Mesothelial cell of epicardium (in vitro differentiated cells): ENCODE data around the gene ZCCHC14. TPM values are rescaled to one million over a fixed set of nuclear protein-coding genes. Genes with fewer than 3 reads are reported as not detected.
A peak's percentile ranks its signal among the peaks of the same experiment; 100 is the strongest.

Source experiments
- DNase-seq, 2 experiments: peaks; one replicate each; pipeline ENCODE4 v3.0.0; 2021; ENCODE audit warnings: low spot score in 2 of 2; ENCODE audit not compliant: unreplicated experiment in 2 of 2
- H3K27ac Mint-ChIP-seq: 2 replicates; pipeline ENCODE4 v1.8.0; 2021; ENCODE audit warnings: mixed read lengths
- H3K27me3 Mint-ChIP-seq: 2 replicates; pipeline ENCODE4 v1.8.0; 2021; ENCODE audit warnings: low read depth, mixed read lengths
- H3K36me3 Mint-ChIP-seq: 2 replicates; pipeline ENCODE4 v1.8.0; 2021; ENCODE audit warnings: mixed read lengths
- H3K4me1 Mint-ChIP-seq: 2 replicates; pipeline ENCODE4 v1.8.0; 2021; ENCODE audit warnings: mixed read lengths
- H3K4me3 Mint-ChIP-seq: 2 replicates; pipeline ENCODE4 v1.8.0; 2021; ENCODE audit warnings: mild to moderate bottlenecking, moderate library complexity, mixed read lengths
- H3K9me3 Mint-ChIP-seq: 2 replicates; pipeline ENCODE4 v1.8.0; 2021; ENCODE audit warnings: mixed read lengths
- total RNA-seq: library from RNA; stranded (reverse); gene quantifications from 3 replicates; pipeline ENCODE4 v1.2.1, GENCODE V29; 2021
- TF ChIP-seq, protein P1 (sequence below): fragments of 200-600 bp; sonication (generic); IDR thresholded peaks from one replicate; pipeline ENCODE4 v1.5.0; 2021; ENCODE audit warnings: antibody characterized with exemption; ENCODE audit not compliant: unreplicated experiment

The ZCCHC14 gene
- total RNA-seq, 1 donor from 2014 or later: 37.3 TPM

DNA sequence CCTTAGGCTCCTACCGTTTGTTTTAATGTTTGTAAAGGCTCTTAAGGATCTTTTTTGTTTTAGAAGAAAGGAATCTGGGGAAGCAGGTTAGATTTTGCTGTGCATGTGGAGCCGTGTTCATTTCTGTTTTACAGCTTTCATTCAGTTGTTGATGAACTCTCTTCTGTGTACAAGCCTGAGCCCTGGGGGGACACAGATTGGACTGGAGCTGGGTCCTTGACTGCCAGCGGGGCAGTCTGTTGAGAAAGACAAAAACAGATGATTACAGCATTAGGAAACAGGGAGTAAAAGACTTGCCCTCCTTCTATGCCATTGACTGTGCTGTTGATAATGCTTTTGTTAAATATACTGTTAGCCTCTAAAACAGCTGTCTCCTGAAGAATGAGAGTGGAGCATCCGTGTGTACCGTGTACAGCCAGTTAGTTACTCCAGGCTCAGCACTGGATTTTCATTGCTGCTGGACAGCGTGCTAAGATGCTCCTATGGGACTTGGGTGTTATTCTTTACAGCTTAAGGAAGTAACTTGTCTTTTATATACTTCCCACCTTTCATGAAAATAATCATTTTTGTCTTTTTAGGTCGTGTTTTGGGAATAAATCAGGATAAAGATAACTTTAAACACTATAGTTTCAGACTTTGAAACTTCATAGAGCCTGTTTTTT, 97.5 kb downstream of the ZCCHC14 start:
- peaks cover 5% of the 10 kb centered on the region for H3K36me3 Mint-ChIP-seq
- no peak overlapping the region for H3K4me3 Mint-ChIP-seq
- DNase-seq: no peak
- no peak overlapping the region for H3K27ac Mint-ChIP-seq
- H3K27me3 Mint-ChIP-seq: no peaks in the 10 kb centered on the region
- peaks cover 22% of the 10 kb centered on the region for H3K4me1 Mint-ChIP-seq
- H3K9me3 Mint-ChIP-seq: no peaks in the 10 kb centered on the region
- TF ChIP-seq, protein P1, sequence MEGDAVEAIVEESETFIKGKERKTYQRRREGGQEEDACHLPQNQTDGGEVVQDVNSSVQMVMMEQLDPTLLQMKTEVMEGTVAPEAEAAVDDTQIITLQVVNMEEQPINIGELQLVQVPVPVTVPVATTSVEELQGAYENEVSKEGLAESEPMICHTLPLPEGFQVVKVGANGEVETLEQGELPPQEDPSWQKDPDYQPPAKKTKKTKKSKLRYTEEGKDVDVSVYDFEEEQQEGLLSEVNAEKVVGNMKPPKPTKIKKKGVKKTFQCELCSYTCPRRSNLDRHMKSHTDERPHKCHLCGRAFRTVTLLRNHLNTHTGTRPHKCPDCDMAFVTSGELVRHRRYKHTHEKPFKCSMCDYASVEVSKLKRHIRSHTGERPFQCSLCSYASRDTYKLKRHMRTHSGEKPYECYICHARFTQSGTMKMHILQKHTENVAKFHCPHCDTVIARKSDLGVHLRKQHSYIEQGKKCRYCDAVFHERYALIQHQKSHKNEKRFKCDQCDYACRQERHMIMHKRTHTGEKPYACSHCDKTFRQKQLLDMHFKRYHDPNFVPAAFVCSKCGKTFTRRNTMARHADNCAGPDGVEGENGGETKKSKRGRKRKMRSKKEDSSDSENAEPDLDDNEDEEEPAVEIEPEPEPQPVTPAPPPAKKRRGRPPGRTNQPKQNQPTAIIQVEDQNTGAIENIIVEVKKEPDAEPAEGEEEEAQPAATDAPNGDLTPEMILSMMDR: no peak

DNA sequence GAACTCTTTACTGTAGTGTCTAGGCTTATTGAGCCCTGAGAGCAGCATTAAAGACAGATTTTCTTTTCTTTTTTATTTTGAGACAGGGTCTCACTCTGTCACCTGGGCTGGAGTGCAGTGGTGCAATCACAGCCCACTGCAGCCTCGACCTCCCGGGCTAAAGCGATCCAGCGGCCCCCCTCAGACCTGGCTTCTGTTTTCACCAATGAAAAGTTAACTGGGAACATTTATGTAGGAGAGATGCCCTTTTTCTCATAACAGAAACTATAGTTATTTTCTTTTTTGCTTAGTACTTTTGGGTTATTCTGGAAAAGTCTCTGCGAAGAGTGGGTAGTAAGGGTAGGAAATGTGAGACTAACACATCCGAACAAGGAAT, 99.2 kb downstream of the ZCCHC14 start:
- Mint-ChIP-seq H3K9me3 (no peaks in the 10 kb centered on the region), H3K4me3 (peak overlapping the region; percentile 82), H3K36me3 (no peaks in the 10 kb centered on the region), H3K27ac (peak overlapping the region; percentile 94), H3K4me1 (peaks cover 22% of the 10 kb centered on the region), H3K27me3 (no peaks in the 10 kb centered on the region)
- TF ChIP-seq, protein P1: no peak
- no peak for DNase-seq

DNA sequence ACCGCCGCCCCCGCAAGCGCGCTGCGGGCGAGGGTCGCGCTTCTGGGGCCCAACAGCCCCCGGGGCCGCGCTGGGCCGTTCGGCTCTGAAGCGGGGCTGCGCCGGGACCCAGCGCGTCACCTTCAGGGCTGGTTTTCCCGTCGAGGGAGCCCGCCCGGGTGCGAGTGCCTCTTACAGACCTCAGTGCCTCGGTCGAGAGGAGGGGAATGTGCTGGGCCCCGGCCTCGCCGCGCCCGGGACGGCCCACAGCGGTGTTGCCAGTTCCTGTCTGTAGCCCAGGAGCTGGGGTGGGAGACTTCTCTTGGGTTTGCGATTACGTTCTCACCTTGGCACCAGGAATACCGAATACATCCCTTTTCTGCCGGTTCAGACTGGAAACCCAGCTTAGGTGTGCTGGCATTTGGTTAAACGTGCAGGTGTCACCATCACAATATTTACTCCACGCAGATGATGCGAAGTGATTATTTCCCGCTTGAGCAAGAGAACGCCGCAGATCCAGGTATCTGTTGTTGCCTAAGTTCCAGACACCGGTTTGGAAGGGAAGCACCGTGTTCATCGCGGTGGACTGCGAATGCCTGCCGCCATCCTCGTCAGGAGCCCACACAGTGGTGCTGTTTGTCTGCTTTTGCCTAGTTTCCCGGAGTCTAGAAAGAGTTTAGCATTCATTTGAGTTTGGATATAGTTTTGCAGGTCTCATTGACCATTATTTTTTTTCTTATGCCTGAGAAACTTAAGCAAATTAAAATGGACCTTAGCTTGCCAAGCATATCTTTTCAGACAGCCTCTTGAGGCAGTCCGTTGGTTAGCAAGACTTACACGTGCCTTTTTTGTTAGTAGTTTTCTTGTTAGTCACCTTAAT, 99.8 kb downstream of the ZCCHC14 start:
- peak overlapping the region; percentile 82 for H3K4me3 Mint-ChIP-seq
- peak in 1 of 2 experiments; percentile 61 for DNase-seq
- no peaks in the 10 kb centered on the region for H3K9me3 Mint-ChIP-seq
- H3K27me3 Mint-ChIP-seq: no peaks in the 10 kb centered on the region
- TF ChIP-seq, protein P1: no peak
- peak overlapping the region; percentile 94 for H3K27ac Mint-ChIP-seq
- H3K36me3 Mint-ChIP-seq: no peaks in the 10 kb centered on the region
- peaks cover 28% of the 10 kb centered on the region for H3K4me1 Mint-ChIP-seq

DNA sequence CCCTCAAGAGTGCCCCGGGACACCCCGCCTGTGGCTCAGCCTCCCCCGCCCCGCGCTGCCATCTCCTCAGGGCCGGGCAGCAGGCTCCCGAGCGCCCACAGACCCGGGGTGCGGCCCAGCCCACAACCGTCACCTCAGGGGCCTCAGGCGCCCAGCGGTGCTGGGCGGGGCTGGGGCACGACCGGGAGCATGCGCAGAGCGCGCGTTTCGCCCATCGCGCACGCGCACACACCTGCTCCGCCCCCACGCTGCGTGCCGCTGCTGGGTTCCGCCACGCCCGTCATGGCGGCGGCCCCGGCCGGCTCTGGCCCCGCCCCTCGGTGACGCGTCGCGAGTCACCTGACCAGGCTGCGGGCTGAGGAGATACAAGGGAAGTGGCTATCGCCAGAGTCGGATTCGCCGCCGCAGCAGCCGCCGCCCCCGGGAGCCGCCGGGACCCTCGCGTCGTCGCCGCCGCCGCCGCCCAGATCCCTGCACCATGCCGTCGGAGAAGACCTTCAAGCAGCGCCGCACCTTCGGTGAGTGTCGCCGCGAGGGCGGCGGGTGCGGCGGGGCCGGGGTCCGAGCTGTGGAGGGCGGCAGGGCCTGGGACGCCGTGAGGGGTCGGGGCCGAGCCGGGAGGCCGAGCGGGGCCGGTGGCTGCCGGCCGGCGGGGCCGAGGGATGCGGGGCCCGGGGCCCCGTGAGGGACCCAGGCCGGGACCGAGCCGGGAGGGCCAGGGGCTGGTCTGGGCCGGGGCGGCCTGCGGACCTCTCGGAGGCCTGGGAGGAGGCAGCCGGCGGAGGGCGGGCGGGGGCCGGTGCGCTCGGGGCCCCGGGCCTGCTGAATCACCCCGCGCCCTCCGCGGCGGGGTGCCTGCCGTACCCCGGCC, 100.6 kb downstream of the ZCCHC14 start, which contains the start of gene MAP1LC3B:
Gene MAP1LC3B, plus strand, starts transcription at position 387 of the 871 bp plus-strand sequence. Its CDS starts 92 bp downstream, at position 479.
- peak; percentile 98 to 100 for DNase-seq
- peak within 1 kb of the TSS; percentile 99 for H3K27ac Mint-ChIP-seq
- no peaks in the 10 kb centered on the region for H3K9me3 Mint-ChIP-seq
- peaks cover 36% of the 10 kb centered on the region for H3K4me1 Mint-ChIP-seq
- H3K4me3 Mint-ChIP-seq: peak within 1 kb of the TSS; percentile 84
- TF ChIP-seq, protein P1: no peak
- H3K36me3 Mint-ChIP-seq: no peaks in the 10 kb centered on the region
- no peaks in the 10 kb centered on the region for H3K27me3 Mint-ChIP-seq

DNA sequence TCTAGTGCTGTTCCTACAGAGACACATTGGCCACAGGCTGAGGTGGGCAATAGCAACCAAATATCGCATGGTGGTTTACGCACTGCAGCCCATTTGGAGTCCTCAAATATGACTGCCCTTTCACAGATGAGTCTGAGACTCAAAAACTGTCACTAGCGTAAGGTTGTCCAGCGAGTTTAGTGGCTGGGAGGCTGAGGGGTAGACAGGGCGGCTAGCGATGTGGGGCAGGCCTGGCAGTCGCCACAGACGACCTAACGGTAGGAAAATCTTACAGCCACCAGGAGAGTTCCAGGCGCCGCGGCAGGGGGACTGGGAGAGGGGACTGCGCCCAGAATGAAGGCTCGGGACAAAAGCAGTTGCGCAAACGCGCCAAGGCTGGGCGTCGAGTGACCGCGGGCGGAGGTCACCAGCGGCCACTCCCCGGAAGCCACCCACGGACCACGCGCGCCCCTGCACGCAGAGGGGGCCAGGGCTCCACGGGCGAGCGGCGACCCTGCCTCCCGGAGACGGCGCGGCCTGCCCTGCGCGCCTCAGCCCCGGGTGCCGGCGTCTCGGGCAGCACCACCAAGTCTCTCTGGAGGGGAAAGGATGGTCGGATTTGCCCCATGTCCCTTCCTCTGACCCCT, 101.4 kb downstream of the ZCCHC14 start:
- H3K4me3 Mint-ChIP-seq: peak overlapping the region; percentile 84
- peak in 1 of 2 experiments; percentile 58 for DNase-seq
- peaks cover 38% of the 10 kb centered on the region for H3K4me1 Mint-ChIP-seq
- H3K27me3 Mint-ChIP-seq: no peaks in the 10 kb centered on the region
- TF ChIP-seq, protein P1: no peak
- H3K9me3 Mint-ChIP-seq: no peaks in the 10 kb centered on the region
- peak overlapping the region; percentile 99 for H3K27ac Mint-ChIP-seq
- no peaks in the 10 kb centered on the region for H3K36me3 Mint-ChIP-seq
